Loucy (cell line): Measurements from ENCODE around the gene NEK6.

Experiments
- EZH2phosphoT487 ChIP-seq: fragments of 200-600 bp; IDR thresholded peaks from 2 replicates; pipeline ENCODE4 v1.6.1; 2018; ENCODE audit warnings: antibody characterized with exemption, mild to moderate bottlenecking, moderate library complexity, borderline replicate concordance
- TF ChIP-seq, protein P1 (sequence below): fragments of 200-600 bp; sonication (generic); conservative IDR thresholded peaks from 2 replicates; pipeline ENCODE4 v1.5.1; 2014; ENCODE audit warnings: mild to moderate bottlenecking, antibody characterized with exemption, low read length

DNA sequence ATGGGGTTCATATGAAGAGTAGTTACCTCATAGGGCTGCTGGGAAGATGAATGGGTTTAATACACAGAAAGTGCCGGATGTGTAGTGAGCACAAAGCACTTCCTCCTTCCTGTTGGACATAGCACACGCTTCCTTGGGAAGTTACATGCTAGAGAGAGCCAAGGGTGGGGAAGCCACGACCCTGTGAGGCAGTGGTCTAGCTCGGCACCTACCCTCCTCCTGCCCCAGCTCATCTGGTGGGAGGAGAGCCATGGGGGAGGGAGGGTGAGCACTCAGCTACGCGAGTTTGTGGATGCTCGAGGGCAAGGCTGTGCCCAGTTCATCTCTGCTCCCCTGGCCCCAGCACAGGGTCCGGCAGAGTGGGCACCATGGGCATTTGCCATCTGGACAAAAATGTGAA lies 43.6 kb upstream of the NEK6 start:
- TF ChIP-seq, protein P1, sequence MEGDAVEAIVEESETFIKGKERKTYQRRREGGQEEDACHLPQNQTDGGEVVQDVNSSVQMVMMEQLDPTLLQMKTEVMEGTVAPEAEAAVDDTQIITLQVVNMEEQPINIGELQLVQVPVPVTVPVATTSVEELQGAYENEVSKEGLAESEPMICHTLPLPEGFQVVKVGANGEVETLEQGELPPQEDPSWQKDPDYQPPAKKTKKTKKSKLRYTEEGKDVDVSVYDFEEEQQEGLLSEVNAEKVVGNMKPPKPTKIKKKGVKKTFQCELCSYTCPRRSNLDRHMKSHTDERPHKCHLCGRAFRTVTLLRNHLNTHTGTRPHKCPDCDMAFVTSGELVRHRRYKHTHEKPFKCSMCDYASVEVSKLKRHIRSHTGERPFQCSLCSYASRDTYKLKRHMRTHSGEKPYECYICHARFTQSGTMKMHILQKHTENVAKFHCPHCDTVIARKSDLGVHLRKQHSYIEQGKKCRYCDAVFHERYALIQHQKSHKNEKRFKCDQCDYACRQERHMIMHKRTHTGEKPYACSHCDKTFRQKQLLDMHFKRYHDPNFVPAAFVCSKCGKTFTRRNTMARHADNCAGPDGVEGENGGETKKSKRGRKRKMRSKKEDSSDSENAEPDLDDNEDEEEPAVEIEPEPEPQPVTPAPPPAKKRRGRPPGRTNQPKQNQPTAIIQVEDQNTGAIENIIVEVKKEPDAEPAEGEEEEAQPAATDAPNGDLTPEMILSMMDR = no peak
- TF ChIP-seq EZH2phosphoT487 = no peak
